Activated CD8-positive, alpha-beta memory T cell treated with anti-CD3 and anti-CD28 coated beads, Interleukin-2, amount 10 ng/mL, durations not matched to agents 7 days and 5 days (primary cell): ENCODE results near the gene GRIP2. TPM values are rescaled to one million over a fixed set of nuclear protein-coding genes. Genes with fewer than 3 reads are reported as not detected.

Experiments
- ATAC-seq: fragments of 150-1000 bp; cut with Tn5 transposase; one replicate; pipeline ENCODE4 v1.10.0; 2021; ENCODE audit warnings: moderate library complexity
- CTCF ChIA-PET: fragments of 350-600 bp; sonication (Branson Sonifier 250); formaldehyde crosslinking; loops from one replicate; lab custom pipeline; 2021; ENCODE audit warnings: antibody characterized with exemption; lab: Charles Lee
- DNase-seq: peaks from one replicate; pipeline ENCODE4 v3.0.0-alpha.2; 2020
- H3K27ac Mint-ChIP-seq: one replicate; pipeline ENCODE4 v1.8.0; 2021; ENCODE audit warnings: mild to moderate bottlenecking, mixed read lengths
- H3K27me3 Mint-ChIP-seq: one replicate; pipeline ENCODE4 v1.8.0; 2021; ENCODE audit warnings: mixed read lengths
- H3K36me3 Mint-ChIP-seq: one replicate; pipeline ENCODE4 v1.8.0; 2021; ENCODE audit warnings: mild to moderate bottlenecking, mixed read lengths
- H3K4me1 Mint-ChIP-seq: one replicate; pipeline ENCODE4 v1.8.0; 2021; ENCODE audit warnings: mixed read lengths
- H3K4me3 Mint-ChIP-seq: one replicate; pipeline ENCODE4 v1.8.0; 2021; ENCODE audit warnings: mild to moderate bottlenecking, moderate library complexity, mixed read lengths
- H3K9me3 Mint-ChIP-seq: one replicate; pipeline ENCODE4 v1.8.0; 2022; ENCODE audit warnings: low read depth, mixed read lengths
- total RNA-seq, 2 experiments: library from RNA; stranded (reverse); gene quantifications; one replicate each; pipeline ENCODE4 v1.2.3, GENCODE V29; 2021

The GRIP2 gene
- total RNA-seq, 2 experiments from 2014 or later = not detected

DNA sequence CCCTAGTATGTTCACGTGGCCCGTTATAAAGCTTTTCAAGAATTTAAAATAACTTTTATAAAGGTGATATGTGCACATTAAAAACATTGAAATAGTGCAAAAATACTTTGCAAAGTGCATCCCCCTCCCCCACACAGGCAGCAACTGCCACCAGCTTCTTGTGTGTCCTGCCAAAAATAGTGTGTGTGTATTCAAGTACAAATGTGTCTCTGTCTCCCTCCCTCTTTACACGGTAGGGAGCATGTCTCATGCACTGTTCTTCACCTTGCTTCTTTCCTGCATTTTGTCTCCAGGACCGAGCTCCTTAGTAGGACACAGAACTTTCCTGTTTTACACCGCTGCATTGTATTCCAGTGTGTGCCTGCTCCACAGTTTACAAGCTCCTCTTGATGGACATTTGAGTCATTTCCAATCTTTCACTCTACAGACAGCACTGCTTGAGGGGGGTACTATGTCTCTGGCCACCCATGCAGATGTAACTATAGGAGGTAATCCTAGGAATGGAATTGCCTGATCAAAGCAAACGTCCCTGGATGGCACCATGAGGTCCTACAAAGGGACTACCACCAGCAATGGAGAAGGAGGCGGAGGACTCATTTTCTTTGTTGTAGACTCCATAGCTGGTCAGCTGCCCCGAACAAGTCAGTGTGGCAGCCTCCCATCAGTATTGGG lies 85.4 kb downstream of the GRIP2 start:
- no peak for DNase-seq
- no peaks in the 10 kb centered on the region for H3K27me3 Mint-ChIP-seq
- CTCF ChIA-PET = interaction anchor here (0.6 to 1.5 kb wide), 3 partner anchors 14 to 251 kb away, joined by 3 to 4 read pairs (median 3); no protein-coding TSS in a partner anchor
- peaks cover 9% of the 10 kb centered on the region for H3K36me3 Mint-ChIP-seq
- H3K4me3 Mint-ChIP-seq = no peak overlapping the region
- ATAC-seq = no peak
- H3K4me1 Mint-ChIP-seq = peaks cover 13% of the 10 kb centered on the region
- H3K27ac Mint-ChIP-seq = no peak overlapping the region
- H3K9me3 Mint-ChIP-seq = no peaks in the 10 kb centered on the region

DNA sequence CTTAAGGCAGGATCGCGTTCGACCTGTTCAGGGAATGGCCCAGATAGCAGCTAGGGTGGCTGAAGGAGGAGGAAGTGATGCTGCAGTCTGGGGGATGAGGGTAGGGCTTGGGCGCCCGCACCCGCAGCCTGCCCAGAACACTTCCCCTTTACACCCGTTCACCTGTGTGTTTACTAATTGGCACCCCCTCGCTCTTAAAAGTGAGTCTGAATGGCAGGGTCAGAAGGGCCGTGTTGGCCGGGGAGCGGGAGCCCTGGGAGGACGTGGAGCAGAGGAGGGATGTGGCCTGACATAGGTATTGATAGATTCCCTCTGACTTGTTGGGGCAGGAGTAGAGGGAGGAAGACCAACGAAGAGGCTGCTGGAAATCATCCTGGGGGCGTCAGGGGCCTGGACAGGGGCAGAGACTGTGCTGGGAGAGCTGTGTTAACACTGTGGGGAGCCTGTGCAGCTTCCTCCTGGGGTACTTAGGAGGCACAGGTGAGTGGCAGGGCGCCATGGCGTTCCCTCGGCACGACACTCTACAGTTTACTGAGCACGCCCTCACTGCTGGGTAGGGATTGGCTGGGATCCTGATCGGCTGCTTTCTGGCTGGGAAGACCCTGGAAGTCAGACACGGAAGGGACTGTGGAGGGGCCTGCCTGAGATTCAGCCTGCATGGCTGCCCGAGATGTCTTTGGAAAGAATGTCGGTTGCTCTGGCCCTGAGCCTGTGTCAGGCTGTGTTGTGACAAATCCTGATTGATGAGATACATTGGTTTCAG lies 86.1 kb downstream of the GRIP2 start:
- no peak for ATAC-seq
- DNase-seq = no peak
- Mint-ChIP-seq H3K27ac (no peak overlapping the region), H3K4me1 (peaks cover 9% of the 10 kb centered on the region), H3K27me3 (no peaks in the 10 kb centered on the region), H3K4me3 (no peak overlapping the region), H3K36me3 (peaks cover 9% of the 10 kb centered on the region), H3K9me3 (no peaks in the 10 kb centered on the region)
- CTCF ChIA-PET = interaction anchor here (0.8 kb wide), 1 partner anchor 250 kb away, joined by 3 read pairs; no protein-coding TSS in a partner anchor

DNA sequence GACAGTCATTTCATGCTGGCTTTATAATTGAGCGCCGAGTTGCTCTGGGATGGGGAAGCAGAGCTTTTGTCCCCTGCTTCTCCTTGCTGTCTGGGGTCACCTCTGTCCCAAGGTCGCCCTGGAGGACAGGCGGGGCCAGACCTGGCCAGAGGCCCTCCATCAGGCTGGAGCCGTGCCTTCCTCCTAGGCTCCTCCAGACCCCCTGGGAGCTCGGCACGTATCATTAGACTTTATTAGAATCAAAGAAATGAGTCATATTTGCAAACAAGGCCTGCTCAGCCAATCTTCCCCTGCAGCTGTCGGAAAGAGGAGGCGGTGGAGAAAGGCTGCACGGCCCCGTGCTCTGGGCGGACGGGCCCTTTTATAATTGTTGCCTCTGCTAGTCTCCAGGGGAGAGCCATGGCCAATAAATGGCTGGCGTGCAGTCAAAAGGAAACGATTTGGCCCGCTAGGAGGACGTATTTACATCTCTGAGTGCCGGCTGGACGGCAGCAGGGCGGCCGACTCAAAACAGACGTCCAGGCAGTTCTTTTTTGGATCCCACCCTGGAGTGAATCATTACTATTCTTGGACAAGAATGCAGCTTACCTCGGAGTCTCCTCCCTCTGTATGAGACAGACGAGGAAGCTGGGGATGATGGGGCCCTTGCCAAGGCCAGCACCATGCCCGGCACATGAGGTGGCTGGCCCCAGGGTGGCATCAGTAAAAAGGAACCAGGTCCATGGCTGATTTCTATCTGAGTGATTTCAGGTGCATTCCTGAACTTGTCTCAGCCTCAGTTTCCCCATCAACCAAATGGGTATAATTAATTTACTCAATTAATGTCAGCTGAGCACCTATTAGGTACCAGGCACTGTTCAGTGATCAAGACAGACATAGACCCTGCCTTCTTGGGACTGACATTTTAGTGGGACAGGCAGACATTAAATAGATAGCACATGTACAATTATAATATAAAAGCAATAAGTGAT lies 87.1 kb downstream of the GRIP2 start:
- CTCF ChIA-PET = no interaction called here
- Mint-ChIP-seq H3K9me3 (no peaks in the 10 kb centered on the region), H3K27ac (no peak overlapping the region), H3K36me3 (peaks cover 15% of the 10 kb centered on the region), H3K4me3 (no peak overlapping the region), H3K4me1 (peaks cover 8% of the 10 kb centered on the region), H3K27me3 (no peaks in the 10 kb centered on the region)
- no peak for DNase-seq
- ATAC-seq = no peak

DNA sequence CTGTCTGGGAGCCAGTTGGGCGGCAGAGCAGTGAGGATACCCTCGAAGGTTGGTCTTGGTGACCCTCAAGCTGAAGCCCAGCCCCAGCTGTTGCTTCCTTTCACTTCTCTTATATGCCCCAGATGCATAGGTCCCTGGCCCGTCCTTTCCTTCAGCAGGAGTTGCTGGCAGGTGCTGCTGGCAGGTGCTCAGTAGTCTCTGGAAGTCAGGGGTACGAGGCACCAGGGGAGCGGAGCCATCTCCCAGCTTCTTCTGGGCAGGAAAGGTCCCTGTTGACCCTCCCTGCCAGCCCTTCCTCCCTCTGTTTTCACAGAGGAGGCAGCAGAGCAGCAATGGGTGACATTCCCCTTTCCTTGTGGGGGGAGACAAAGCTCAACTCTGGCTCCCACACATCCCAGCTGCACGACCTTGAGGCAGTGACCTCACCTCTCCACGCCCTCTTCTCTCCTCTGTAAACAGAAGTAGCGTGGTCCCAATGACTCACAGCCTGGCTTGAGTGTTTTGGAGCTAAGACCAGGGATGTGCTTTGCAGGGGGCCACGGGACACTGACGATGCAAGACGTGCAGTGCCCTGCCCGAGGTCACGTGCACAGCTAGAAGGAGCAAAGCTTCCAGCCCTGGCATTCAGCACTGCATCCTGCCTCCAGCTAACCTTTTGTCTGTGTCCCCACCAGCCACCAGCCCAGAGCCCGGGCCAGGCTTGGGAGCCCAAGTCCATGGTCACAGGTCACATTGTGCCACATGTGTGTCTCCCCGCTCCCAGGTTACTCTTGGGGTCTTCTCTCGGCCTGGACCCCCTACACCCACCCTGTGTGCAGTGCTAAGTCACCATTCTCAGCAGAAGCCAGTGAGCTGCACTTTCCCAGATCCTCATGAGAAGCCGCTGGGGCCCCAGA lies 88.0 kb downstream of the GRIP2 start:
- peak overlapping the region; percentile 42 for H3K27ac Mint-ChIP-seq

DNA sequence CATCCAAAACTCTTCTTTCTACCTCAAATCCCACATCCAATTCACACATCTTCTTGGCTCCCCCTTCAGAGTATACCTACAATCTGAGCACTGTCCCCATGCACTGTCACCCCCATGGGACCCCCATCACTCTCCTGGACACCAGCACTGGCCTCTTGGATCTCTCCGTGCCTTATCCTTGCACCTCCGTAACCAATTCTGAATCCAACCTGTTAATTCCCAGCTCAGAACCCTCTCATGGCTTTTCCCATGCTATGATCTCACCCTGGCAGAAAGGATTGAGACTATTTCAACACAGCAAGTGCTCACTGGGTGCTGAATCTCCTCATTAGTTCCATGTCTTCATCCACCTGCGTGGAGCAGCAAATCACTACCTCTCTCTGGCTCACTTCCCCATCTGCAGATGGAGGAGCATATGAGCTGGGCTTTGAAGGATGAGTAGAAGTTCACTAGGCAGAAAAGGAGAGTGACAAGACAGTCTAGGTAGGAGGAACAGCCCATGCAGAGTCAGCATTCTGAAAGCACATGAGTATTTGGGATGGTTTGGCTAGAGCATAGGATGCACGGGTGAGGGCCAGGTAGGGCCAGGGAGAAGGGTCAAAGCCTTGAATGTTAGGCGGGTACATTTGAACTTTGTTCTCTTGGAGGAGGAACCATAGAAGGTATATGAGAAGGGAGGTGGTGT lies 89.1 kb downstream of the GRIP2 start:
- CTCF ChIA-PET = no interaction called here

More for the DNA sequence above, 88.0 kb downstream of the GRIP2 start:
- no peaks in the 10 kb centered on the region for H3K9me3 Mint-ChIP-seq
- CTCF ChIA-PET = no interaction called here
- no peak overlapping the region for H3K4me3 Mint-ChIP-seq
- no peaks in the 10 kb centered on the region for H3K27me3 Mint-ChIP-seq
- no peak for ATAC-seq
- peaks cover 22% of the 10 kb centered on the region for H3K36me3 Mint-ChIP-seq
- no peak for DNase-seq
- peaks cover 10% of the 10 kb centered on the region for H3K4me1 Mint-ChIP-seq

DNA sequence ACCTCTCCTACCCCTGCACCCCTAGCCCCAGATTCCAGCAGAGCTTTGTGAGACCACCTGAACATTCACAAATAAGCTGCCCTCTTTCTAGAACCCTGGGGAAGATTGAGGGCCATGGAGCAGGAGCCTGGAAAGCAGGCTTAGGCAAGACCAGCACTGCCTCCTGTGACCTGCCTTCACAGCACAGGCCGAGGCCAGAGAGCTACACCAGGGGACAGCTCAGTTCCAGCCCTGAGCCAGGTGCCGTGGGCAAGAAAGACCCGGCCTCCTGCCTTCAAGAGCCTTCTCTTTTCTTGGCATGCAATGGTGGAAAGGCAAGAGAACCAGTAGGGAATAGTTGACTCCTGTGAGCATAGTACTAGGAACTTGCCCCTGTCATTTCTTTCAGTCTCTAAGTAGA lies 89.6 kb downstream of the GRIP2 start:
- Mint-ChIP-seq H3K36me3 (peaks cover 35% of the 10 kb centered on the region), H3K4me3 (no peak overlapping the region), H3K9me3 (no peaks in the 10 kb centered on the region), H3K4me1 (peaks cover 10% of the 10 kb centered on the region), H3K27ac (no peak overlapping the region), H3K27me3 (no peaks in the 10 kb centered on the region)
- CTCF ChIA-PET = no interaction called here
- ATAC-seq = no peak
- DNase-seq = no peak

More for the DNA sequence above, 89.1 kb downstream of the GRIP2 start:
- no peak for DNase-seq
- H3K4me1 Mint-ChIP-seq = peaks cover 10% of the 10 kb centered on the region
- no peaks in the 10 kb centered on the region for H3K9me3 Mint-ChIP-seq
- no peak for ATAC-seq
- no peak overlapping the region for H3K27ac Mint-ChIP-seq
- no peak overlapping the region for H3K4me3 Mint-ChIP-seq
- H3K36me3 Mint-ChIP-seq = peaks cover 30% of the 10 kb centered on the region
- no peaks in the 10 kb centered on the region for H3K27me3 Mint-ChIP-seq

DNA sequence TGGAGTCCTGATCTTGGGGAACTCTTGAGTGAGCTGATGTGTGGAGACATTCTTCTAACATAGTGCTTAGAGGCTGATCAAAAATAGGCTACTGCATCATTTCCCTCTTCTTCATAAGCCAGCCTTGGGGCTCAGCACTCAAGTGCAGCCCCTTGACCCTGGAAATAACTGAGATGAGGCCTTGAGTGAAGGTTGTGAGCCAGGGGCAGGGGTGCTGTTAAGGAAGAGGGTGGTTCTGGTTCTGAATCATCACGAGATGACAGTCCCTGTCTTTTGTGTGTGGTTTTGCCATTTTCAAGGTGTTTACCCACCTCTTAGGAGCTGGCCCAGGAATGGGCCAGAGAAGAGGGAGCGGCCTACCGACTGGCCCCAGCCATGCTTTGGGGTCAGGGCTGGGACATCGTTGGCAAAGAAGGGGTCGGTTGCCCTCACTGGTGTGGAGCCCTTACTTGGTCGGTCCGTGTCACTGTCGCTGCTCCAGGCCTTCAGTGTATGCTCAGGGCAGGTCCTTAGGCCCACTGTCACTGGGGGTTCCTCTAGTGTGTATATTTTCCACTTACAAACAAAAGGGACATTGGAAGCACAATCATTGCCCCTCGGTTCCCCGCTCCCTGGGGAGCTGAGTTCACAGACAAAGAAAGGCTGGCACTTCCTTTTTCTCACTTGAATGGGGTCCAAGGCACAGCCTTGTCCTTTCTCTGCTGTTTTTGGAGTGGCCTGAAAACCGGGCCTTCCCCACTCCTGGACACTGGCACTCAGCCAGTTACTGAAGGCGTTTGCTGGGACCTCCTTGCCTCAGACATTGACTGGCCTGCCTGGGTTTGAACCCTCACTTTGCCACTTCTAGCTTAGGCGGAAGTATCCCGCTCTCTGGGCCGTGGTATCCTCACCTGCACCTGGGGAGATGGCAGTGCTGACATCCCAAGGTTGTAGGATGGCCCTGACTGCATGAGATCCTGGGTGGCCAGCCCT lies 91.1 kb downstream of the GRIP2 start:
- no peaks in the 10 kb centered on the region for H3K27me3 Mint-ChIP-seq
- no peak overlapping the region for H3K4me3 Mint-ChIP-seq
- peaks cover 41% of the 10 kb centered on the region for H3K36me3 Mint-ChIP-seq
- peak overlapping the region; percentile 58 for H3K27ac Mint-ChIP-seq
- ATAC-seq (no peak), DNase-seq (no peak)
- H3K4me1 Mint-ChIP-seq = peaks cover 10% of the 10 kb centered on the region
- CTCF ChIA-PET = interaction anchor here (0.8 to 1.6 kb wide), 2 partner anchors 17 to 25 kb away, joined by 3 read pairs; no protein-coding TSS in a partner anchor
- H3K9me3 Mint-ChIP-seq = no peaks in the 10 kb centered on the region

DNA sequence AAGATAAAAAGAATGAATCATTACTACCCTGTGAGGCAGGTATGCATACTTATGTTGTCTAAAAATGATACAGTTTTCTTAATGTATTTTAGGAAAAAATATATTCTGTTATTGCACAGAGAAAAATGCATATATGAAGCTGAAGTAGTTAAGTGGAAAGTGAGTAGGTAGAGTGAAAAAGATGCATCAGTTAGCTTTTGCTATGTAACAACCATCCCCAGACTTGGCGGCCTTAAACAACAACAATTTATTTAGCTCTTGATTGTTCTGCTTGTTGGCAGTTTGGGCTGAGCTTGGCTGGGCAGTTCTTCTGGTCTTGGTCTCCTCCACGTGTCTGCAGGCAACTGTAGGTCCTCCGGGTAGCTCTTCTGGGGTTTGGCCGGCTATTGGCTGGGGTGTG lies 92.1 kb downstream of the GRIP2 start:
- no peak for ATAC-seq
- DNase-seq = no peak
- no peak overlapping the region for H3K27ac Mint-ChIP-seq
- CTCF ChIA-PET = interaction anchor here (0.8 kb wide), 1 partner anchor 16 kb away, joined by 3 read pairs; no protein-coding TSS in a partner anchor
- peaks cover 10% of the 10 kb centered on the region for H3K4me1 Mint-ChIP-seq
- no peaks in the 10 kb centered on the region for H3K27me3 Mint-ChIP-seq
- H3K9me3 Mint-ChIP-seq = no peaks in the 10 kb centered on the region
- H3K4me3 Mint-ChIP-seq = no peak overlapping the region
- peaks cover 43% of the 10 kb centered on the region for H3K36me3 Mint-ChIP-seq

DNA sequence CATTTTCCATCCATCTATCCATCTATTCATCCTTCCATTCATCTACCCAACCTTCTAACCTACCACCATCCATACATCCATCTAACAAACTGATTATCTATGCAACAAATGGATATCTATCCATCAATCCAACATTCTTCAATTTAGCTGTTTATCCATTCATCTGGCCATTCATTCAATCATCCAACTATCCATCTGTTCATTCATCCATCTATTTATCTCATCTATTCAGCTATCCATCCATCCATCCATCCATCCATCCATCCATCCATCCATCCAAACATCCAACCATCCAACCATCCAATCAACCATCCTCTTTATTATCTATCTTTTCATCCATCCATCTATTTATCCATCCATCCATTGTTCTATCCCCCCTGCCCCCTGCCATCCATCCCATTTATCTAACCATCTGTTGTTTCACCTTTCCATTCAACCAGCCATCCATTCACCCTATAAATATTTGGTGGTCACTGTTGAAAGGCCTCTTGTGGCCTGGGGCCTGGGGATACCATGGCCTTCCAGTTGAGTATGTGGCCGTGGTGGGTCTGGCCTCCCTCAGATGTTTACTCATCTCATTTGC lies 93.1 kb downstream of the GRIP2 start:
- Mint-ChIP-seq H3K4me3 (no peak overlapping the region), H3K27me3 (no peaks in the 10 kb centered on the region), H3K9me3 (no peaks in the 10 kb centered on the region), H3K27ac (no peak overlapping the region), H3K36me3 (peaks cover 43% of the 10 kb centered on the region), H3K4me1 (peaks cover 10% of the 10 kb centered on the region)
- CTCF ChIA-PET = interaction anchor here (1.3 kb wide), 1 partner anchor 10 kb away, joined by 5 read pairs; no protein-coding TSS in a partner anchor
- DNase-seq = no peak
- ATAC-seq = no peak

DNA sequence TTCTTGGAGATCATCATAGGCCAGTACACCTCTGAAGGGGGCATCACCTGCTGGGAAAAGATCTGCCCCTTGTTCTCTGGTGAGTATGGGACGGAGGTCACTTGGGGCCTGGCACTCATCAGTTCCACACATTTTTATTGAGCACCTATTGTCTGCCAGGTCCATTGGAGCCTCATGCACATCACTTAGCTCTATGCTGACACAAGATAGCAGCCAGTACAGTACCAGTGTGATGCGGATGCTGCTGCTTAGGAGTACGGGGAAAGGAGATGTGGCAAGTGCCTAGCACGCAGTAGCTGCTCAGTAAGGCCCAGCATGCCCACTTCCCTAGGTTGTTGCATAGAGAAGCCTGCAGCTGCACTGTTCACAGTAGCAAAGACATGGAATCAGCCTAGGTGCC lies 94.4 kb downstream of the GRIP2 start:
- Mint-ChIP-seq H3K4me1 (peaks cover 15% of the 10 kb centered on the region), H3K36me3 (peaks cover 41% of the 10 kb centered on the region), H3K4me3 (no peak overlapping the region), H3K27me3 (no peaks in the 10 kb centered on the region), H3K9me3 (no peaks in the 10 kb centered on the region), H3K27ac (no peak overlapping the region)
- CTCF ChIA-PET = no interaction called here
- ATAC-seq = no peak
- no peak for DNase-seq

DNA sequence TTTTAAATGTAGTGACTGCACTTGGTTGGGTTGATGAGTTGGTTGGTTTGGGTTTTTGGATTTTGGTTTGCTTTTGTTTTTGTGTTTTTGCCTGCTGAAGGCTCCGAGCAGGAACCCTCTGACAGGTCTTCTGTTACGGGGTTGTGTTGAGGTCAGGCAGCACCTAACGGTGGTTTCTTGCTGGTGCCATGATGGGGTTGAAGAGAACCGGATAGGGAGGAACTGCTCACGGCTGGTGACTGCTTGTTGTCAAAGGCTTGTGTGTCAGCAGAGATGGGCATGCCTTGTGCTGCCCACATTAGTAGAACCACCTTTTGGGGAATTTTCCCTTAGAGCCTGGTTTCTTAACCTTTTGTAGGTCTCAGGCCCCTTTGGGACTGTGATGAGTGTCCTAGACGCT lies 95.8 kb downstream of the GRIP2 start:
- H3K36me3 Mint-ChIP-seq = peaks cover 39% of the 10 kb centered on the region
- CTCF ChIA-PET = no interaction called here
- no peak for DNase-seq

More for the DNA sequence above, 95.8 kb downstream of the GRIP2 start:
- Mint-ChIP-seq H3K27me3 (no peaks in the 10 kb centered on the region), H3K4me3 (no peak overlapping the region), H3K4me1 (peaks cover 15% of the 10 kb centered on the region), H3K9me3 (no peaks in the 10 kb centered on the region), H3K27ac (no peak overlapping the region)
- ATAC-seq = no peak
